Activated CD8-positive, alpha-beta memory T cell treated with anti-CD3 and anti-CD28 coated beads for 24 hours (primary cell): Measurements from ENCODE around the gene MAPK14.
"Not testable (repeated sequence)": the region's sequence is repeated elsewhere in the genome, so short reads cannot be mapped to it uniquely, and the experiment has no call there.

ENCODE experiments used
- DNase-seq: peaks from one replicate; pipeline ENCODE4 v3.0.0-alpha.2; 2020

Gene MAPK14

DNA sequence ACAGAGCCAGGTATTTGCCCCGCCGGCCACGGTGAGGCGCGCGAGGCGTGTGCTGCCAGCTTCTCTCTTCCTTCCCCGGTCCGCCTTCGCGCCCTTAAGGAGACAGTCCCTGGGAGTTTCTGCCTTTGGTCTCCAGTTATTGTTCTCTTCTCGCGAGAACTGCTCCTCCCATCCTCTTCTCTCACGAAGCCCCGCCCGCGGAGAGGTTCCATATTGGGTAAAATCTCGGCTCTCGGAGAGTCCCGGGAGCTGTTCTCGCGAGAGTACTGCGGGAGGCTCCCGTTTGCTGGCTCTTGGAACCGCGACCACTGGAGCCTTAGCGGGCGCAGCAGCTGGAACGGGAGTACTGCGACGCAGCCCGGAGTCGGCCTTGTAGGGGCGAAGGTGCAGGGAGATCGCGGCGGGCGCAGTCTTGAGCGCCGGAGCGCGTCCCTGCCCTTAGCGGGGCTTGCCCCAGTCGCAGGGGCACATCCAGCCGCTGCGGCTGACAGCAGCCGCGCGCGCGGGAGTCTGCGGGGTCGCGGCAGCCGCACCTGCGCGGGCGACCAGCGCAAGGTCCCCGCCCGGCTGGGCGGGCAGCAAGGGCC is at the start of gene MAPK14:
TSS of gene MAPK14 (plus strand) at position 308 of the 587 bp plus-strand sequence. CDS start 350 bp downstream, outside the sequence.
- DNase-seq = peak; percentile 99

DNA sequence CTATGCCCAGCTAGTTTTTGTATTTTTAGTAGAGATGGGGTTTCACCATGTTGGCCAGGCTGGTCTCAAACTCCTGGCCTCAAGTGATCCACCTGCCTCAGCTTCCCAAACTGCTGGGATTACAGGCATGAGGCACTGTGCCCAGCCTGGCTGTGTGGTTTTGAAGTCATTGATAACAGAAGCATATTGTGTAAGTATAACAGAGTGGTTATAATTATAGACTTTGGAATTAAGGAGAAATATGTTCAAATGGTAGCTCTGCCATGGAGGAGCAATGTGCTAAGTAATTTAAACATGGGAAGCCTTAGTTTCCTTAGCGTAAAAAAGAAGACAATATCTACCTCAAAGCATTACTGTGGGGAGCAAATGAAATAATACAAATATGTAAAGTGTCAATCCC is 47.5 kb upstream of the MAPK14 start:
- not testable (repeated sequence) for DNase-seq

DNA sequence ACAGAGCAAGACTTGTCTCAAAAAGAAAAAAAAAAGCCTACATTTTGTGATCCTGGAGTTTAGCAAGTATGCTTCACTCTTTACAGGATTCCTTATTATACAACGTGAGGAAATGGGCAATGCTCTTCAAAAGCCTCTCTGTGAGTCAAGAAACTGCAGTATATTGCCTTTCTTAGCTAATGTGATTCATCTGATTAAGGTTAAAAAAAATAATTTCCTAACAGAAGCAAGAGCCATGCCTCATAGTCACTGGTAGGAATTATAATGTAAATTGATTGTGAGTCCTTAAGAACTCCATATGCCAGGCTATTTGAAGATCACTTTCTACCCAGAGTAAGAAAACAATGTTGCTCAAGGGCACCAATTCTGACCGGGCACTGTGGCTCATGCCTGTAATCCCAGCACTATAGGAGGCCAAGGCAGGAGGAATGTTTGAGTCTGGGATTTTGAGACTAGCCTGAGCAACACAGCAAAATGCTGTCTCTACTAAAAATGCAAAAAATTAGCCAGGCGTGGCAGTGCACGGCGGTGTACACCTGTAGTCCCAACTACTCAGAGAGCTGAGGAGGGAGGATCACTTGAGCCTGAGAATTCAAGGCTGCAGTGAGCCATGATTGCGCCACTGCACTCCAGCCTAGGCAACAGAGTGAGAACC is 46.5 kb upstream of the MAPK14 start:
- no peak for DNase-seq

DNA sequence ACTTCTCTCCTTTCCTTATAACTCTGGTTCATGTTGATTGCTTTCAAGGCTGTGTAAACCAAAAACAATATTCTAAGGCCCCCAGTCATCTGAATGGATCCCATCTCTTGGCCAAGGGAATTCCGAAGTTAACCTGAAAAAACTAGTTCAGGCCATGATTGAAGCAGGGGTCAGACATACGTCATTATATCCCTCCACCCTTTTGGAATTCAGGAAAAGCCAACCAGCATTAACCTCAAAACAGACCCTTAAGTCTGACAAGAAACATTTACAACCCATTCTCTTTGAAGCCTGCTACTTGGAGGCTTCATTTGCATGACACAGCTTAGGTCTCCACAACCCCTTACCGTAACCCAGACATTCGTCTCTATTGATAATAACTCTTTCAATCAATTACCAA is 42.9 kb upstream of the MAPK14 start:
- DNase-seq = no peak

DNA sequence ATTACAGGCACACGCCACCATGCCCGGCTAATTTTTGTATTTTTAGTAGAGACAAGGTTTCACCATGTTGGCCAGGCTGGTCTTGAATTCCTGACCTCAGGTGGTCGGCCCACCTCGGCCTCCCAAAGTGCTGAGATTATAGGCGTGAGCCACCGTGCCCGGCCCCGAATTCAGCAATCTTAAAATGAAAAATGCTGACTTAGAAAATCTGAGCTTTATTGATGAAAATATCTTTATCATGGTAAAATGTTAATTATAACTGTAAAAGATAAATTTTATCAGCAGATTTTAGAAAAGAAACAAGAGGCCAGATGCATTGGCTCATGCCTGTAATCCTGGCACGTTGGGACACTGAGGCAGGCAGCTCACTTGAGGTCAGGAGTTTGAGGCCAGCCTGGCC is 39.6 kb upstream of the MAPK14 start:
- DNase-seq = not testable (repeated sequence)

DNA sequence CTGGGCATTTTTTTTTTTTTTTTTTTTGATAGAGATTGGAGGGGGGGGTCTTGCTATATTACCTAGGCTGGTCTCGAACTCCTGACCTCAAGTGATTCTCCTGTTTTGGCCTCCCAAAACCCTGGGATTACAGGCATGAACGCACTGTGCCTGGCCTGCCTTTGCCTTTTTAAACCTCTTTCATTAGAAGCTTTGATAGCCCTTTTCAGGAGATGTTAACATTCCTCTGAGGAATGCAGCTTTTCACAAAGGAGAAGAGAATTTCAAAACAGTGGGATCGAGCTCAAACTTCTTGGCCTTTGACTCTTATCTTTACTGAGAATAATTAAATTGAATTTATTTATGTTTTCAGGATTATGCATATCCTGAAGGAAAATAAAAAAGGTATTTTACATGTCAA is 34.5 kb upstream of the MAPK14 start:
- no peak for DNase-seq

DNA sequence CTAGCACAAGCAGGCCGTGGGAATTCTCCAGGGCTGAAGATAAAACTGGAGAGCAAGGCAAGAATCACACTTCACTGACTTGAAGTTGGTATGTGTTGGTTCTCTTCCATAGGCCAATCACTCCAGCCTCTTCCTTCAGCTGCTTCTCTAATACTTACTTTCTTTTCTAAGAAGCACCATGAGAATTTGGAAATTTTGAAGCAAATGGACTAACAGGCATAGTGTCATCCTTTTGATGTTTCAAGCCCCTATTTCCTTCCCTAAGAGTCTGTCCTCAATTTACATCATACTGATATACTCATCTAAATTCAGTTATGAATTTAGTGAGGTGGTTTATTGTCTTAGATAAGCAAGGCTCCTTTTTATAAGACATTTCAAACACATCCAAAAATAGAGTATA is 27.2 kb upstream of the MAPK14 start:
- DNase-seq = no peak

DNA sequence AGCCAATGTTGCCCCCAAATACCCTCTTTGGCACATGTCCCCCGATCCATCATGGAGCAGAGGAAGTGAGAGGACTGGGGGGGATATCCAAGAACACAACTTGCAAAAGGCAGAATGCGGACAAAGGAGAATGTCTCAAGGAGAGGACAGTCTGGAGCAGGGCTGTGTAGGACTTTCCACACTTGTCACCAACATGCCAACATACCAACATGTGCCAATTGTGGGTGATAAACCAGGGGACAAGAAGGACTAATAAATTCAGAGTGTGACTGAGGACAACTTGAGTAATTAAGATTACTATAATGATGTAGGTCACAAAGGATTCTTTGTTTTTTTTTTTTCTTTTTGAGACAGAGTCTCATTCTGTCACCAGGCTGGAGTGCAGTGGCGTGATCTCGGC is 11.9 kb upstream of the MAPK14 start:
- DNase-seq = no peak

DNA sequence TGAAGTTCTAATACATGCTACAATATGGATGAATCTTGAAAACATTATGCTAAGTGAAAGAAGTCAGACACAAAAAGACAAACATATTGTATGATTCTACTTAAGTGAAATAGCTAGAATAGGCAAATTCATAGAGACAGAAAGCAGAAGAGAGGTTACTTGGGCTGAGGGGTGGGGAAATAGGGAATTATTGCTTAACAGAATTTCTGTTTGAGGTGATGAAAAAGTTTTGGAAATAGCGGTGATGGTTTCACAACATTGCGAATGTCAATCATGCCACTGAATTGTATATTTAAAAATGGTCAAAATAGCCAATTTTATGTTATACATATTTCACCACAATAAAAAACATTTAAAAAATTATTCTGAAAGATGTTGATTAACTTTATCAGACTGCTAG is 9.3 kb upstream of the MAPK14 start:
- DNase-seq = no peak

DNA sequence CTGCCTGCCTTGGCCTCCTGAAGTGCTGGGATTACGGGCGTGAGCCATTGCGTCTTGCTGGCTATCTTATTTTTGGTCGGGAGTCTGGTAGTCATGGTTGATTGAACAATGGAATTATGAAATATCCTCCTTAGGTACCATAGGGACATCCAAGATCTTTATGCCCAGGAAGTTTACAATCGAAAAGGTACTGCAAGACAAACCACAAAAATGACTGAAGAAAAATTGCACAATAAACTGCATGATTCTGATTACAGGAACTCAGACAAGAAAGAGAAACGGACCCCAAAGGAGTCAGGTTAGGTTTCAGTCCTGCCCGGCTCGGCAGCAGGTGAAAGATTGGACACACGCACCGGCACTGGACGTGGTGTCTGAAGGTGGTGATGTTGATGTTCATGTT is 8.4 kb upstream of the MAPK14 start:
- no peak for DNase-seq

DNA sequence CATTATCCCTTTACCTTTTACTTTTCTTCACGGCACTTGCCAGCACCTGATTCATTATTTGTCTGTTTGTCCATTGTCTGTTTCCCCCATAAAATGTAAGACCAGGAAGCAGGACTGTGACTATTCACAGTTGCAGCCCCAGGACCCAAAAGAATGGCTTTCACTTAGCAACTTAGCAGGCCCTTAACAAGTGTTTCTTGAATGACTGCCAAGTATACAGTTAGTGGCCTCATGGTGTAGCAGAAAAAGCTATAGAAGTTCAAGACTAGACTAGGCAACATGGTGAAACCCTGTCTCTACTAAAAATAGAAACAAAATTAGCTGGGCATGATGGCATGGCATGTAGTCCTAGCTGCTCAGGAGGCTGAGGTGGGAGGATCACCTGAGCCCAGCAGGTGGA is 7.5 kb upstream of the MAPK14 start:
- no peak for DNase-seq

DNA sequence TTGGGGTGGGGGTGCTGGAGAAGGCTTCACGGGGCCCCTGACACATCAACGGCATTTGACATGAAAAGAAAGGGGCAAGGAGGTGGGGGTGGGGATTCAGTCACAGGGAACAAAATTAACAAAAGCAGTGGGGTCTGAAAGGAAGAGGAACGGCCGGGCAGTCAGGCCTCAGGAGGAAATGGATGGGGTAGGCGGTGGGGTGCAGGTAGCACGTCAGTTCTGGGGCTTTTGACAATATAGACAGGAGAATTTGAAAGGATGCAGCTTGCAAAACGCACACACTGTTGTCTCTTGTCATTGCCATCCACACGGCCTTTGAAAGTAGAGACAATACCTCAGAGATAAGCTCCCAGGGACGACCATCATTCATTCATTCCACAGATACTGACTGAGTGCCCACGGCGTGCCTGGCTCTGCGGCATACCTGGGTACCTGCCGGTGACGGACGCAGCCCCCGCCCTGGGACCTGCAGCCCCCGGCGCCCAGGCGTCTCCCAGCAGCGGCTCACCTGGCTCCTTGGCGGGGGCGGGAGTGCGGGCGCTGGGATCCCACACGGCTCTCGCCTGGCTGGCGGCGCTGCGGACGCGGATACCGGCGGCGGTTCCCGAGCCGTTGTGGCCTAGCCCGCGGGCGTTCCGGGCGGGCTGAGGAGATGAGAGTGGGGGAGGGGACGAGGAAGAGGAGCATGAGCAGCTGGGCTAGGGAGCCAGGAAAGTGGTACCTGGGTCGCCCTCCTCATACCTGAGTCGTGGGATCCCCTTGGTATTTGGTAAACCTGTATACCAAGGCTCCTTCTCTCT is 3.4 kb upstream of the MAPK14 start, which contains the start of gene SLC26A8:
TSS of gene SLC26A8 (minus strand) at position 646 of the 800 bp plus-strand sequence. CDS start 4,934 bp downstream, outside the sequence.
- DNase-seq = no peak

DNA sequence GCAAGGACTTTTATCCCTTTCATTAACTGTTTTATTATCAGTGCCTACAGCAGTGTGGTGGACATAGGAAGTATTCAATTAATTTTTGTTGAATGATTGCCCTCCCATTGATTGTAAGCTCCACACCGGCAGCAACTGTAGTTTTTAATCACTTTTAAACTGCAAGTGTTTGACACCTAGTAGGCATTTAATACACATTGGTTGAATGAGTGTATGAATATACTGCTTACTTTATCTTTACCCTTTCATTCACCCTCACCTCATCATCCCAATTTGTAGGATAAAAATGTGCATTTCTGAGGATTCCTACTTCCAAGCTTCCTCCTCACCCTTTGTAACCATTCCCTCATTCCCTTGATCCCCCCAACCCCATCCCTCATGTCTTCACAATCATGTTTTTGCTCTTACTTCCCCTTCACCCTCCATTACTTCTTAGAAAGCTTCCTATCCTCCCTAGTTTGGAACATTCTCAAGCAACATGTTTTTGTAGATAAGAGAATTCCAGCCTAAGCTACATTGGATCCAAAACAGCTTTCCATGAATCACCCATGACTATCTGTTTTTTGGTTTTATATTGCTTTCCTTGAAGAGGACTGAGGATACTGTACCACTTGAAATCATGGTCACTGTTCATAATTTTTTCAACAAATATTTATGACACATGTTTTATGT is 2.2 kb upstream of the MAPK14 start:
- DNase-seq = no peak

DNA sequence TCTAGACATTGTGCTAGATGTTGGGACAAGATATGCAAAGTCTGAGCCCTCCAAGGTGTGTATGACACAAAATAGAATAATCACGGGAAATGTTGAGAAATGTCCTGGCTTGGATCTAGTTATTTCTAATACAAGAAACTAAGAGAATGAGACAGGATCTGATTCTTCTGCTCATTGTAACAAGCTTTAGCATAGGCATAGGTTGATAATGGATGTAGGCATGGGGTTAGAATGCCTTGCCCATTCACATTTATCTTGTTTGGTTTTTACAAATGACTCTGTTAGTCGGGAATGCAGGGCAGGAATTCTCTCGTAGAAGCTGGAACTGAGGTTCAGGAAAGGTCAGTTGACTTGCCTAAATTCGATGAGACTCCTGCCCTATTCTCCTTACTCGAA is 1.7 kb upstream of the MAPK14 start:
- no peak for DNase-seq

DNA sequence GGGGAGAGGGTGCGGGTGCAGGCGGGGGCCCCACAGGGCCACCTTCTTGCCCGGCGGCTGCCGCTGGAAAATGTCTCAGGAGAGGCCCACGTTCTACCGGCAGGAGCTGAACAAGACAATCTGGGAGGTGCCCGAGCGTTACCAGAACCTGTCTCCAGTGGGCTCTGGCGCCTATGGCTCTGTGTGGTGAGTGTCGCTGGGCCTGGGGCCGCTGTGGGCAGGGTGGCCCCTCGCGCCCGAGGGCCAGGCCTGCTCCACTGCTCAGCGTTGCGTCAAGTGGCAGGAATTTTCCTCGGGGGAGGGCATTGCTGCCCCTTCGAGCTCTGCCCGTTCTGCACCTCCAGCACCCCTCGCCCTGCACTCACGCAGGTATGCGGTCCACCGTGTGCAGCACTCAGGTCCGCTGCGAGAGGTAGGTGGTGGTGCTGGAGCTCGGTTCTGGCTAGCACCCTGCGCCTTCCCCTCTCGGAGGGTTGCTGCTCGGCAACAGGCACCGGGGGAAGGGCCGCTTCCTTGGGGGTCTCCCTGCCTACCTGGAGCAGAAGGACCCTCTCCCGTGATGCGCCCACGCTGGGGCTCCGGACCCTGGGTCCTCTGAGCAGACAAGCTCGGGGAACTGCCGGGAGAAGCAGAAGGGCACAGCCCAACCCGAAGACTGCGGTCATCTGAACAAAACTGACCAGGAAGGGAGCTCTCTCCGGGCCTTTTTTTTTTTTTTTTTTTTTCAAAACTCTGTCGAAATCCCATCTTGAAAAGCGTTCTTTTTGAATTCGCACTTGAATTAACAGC is 674 bp downstream of the MAPK14 start:
- peak; percentile 79 for DNase-seq

DNA sequence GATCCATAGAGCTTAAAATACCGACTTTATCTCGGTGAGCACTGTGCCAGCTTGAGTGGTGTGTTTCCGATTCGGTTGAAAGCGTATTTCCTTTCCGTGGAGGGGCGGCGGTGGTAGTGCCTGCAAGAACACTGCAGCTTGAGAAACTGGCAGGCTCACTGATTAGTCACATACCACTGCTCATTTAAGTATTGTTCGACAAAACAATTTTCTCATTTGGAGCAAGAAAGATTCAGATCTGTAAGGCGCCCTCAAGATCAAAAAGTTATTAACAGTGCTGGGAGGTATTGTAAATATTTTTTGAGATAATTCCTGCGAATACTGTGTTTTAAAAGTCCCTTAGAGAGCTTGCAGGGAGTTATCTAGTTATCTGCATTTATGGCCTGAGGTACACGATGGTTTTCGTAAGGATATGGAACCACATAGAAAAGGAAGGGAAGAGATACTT is 1.3 kb downstream of the MAPK14 start:
- peak; percentile 80 for DNase-seq

DNA sequence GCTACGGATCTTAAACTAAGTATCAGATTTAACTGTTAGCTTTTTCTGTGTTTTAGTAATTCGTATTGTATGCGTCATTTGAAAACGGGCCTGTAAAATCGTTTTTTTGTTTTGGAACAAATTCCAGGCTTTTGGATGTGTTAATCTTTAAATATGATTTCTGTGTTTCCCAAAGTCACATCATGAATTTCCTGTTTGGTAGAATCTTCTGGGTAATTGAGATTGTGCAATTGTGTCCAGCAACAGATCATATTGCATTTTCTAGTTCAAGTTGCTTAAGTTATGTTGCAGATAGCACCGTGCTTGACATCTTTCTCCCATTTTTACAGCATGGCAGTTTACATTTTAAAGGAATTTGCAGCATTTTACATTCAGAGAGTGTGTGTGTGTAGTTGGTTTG is 1.9 kb downstream of the MAPK14 start:
- no peak for DNase-seq

DNA sequence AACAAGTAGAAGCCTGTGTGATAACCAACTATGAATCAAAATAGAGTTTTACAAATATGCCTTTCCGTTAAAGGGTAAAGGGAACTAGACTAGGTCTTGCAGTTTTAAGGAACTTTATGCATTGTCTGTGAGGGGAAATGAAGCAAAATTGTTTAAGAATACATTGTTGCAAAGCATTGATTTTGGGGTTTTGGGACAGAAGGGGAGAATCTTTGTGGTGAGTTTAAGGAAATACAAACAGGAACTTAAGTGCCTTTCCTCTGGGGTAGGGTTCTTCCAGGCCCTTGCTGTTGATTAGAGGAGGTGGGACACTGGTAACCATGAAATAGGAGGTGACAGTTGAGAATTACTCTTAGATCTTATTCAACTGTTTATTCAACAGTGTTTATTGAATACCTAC is 4.7 kb downstream of the MAPK14 start:
- no peak for DNase-seq

DNA sequence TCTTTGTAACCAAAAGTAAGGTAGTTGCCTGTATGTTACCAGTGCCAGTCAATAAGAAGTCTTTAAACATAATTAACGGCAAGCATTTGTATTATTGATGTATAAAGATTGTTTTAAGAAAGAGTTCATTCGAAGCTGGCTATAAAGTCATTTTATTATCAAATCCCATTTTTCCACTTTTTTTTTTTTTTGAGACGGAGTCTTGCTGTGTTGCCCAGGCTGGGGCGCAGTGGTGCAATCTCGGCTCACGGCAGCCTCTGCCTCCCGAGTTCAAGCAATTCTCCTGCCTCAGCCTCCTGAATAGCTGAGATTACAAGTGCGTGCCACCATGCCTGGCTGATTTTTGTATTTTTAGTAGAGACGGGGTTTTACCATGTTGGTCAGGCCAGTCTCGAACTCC is 5.5 kb downstream of the MAPK14 start:
- not testable (repeated sequence) for DNase-seq

DNA sequence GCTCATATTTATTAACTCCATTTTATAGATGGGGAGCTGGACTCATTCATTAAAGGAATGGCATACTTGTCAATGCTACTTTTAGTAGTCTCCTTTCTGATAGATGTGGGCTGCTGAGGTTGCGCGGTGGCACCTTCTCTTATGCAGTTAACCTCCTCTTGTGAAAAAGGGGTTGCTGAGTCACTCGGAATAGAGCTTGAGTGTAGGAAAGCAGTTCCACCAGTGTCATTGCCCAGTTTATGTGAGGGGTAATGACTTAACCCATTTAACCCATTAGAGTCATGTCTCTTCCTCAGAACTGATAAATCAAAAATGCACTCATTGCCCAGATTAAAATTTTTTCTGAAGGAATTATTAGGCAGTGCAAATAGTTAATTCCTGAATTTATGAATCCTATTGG is 6.3 kb downstream of the MAPK14 start:
- peak; percentile 62 for DNase-seq

DNA sequence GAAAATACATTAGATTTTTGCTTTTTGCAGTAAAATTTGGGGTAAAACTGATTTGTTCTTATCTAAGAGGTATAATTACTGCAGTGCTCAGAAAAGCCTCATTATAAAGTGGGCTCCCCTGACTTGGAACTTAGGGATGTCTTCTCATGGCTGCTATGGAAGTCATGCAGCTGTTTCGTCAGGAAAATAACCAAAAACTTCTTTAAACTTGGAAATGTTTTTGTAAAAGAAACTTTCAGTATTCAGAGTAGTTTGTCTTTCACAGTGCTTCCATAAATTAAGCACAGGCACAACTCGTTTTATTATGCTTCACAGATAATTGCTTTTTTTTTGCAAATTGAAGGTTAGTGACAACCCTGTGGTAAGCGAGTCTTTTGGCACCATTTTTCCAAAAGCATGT is 6.8 kb downstream of the MAPK14 start:
- no peak for DNase-seq

DNA sequence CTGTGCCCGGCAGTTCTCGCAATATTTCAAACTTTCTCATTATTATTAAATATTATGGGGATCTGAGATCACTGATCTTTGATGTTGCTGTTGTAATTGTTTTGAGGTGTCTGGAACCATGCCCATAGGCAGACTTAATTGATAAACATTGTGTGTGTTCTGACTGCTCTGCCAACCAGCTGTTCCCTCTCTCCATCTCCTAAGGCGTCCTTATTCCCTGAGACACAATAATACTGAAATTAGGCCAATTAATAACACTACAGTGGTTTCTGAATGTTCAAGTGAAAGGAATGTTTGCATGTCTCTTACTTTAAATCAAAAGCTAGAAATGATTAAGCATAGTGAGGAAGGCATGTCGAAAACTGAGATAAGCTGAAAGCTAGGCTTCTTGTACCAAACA is 7.6 kb downstream of the MAPK14 start:
- DNase-seq = no peak
